Fibroblast of lung (primary cell): Measurements from ENCODE around the gene TBL1X. TPM values are rescaled to one million over a fixed set of nuclear protein-coding genes. Genes with fewer than 3 reads are reported as not detected.

Source experiments
- DNase-seq, 2 donors: peaks; one replicate each; pipeline versions ENCODE4 v3.0.0 to v3.0.0-alpha.2; 2010; ENCODE audit warnings: low read depth in 2 of 2
- H2AFZ ChIP-seq: 2 replicates; pipeline ENCODE4 v1.5.1; 2012; ENCODE audit warnings: low read length, control low read depth, inconsistent platforms
- H3K27ac ChIP-seq: 2 replicates; pipeline ENCODE4 v1.5.1; 2011; ENCODE audit warnings: low read length, control low read depth; ENCODE audit not compliant: insufficient read depth
- H3K27me3 ChIP-seq: 2 replicates; pipeline ENCODE4 v1.5.1; 2011; ENCODE audit warnings: mild to moderate bottlenecking, low read length; ENCODE audit not compliant: control insufficient read depth, insufficient read depth
- H3K36me3 ChIP-seq: 2 replicates; pipeline ENCODE4 v1.5.1; 2011; ENCODE audit warnings: low read length; ENCODE audit not compliant: control insufficient read depth, insufficient read depth
- H3K4me1 ChIP-seq: 2 replicates; pipeline ENCODE4 v1.5.1; 2011; ENCODE audit warnings: low read length; ENCODE audit not compliant: control insufficient read depth, insufficient read depth; ENCODE audit errors: extremely low read depth
- H3K4me2 ChIP-seq: 2 replicates; pipeline ENCODE4 v1.5.1; 2011; ENCODE audit warnings: low read length, control low read depth; ENCODE audit not compliant: insufficient read depth; ENCODE audit errors: extremely low read depth
- H3K4me3 ChIP-seq, 4 experiments: fragments of 200-600 bp in 1 of 4; sonication (generic) in 1 of 4; replicated peaks in 1 of 4; 2 replicates each; pipeline ENCODE4 v1.5.1; 2011 to 2016; ENCODE audit warnings: low read length in 4 of 4, low read depth in 3 of 4, mild to moderate bottlenecking in 3 of 4, control low read depth in 2 of 4, inconsistent platforms in 1 of 4, mixed read lengths in 1 of 4; ENCODE audit not compliant: insufficient read depth in 1 of 4; ENCODE audit errors: control extremely low read depth in 1 of 4
- H3K79me2 ChIP-seq: 2 replicates; pipeline ENCODE4 v1.5.1; 2012; ENCODE audit warnings: mild to moderate bottlenecking, low read length, inconsistent platforms; ENCODE audit not compliant: control insufficient read depth, insufficient read depth
- H3K9ac ChIP-seq: 2 replicates; pipeline ENCODE4 v1.5.1; 2011; ENCODE audit warnings: mild to moderate bottlenecking, low read length, control low read depth; ENCODE audit not compliant: insufficient read depth
- H3K9me3 ChIP-seq: 2 replicates; pipeline ENCODE4 v1.5.1; 2012; ENCODE audit warnings: low read depth, low read length; ENCODE audit not compliant: control insufficient read depth, insufficient read depth
- H4K20me1 ChIP-seq: 2 replicates; pipeline ENCODE4 v1.5.1; 2011; ENCODE audit warnings: low read length; ENCODE audit not compliant: control insufficient read depth, insufficient read depth; ENCODE audit errors: extremely low read depth
- CTCF ChIP-seq, 2 donors: IDR thresholded peaks in 1 of 2; conservative IDR thresholded peaks in 1 of 2; 1 replicate in 1 of 2; 2 replicates in 1 of 2; pipeline ENCODE4 v1.5.1; 2011 to 2012; ENCODE audit warnings: low read length in 2 of 2, control low read depth in 1 of 2, inconsistent platforms in 1 of 2, low read depth in 1 of 2, mild to moderate bottlenecking in 1 of 2
- EZH2 ChIP-seq: IDR thresholded peaks from 2 replicates; pipeline ENCODE4 v1.5.1; 2012; ENCODE audit warnings: low read length, control low read depth, mild to moderate bottlenecking; ENCODE audit errors: missing control alignments
- polyA plus RNA-seq, 2 donors: library from polyadenylated mRNA; depleted of rRNA in 1 of 2; stranded (reverse) in 1 of 2; unstranded in 1 of 2; fragments of >200 nt; gene quantifications; 2 replicates each; pipeline ENCODE4 v1.2.1, GENCODE V29; 2011 to 2012; ENCODE audit warnings: missing spikeins in 1 of 2
- total RNA-seq: library from RNA; depleted of rRNA; stranded (reverse); fragments of >200 nt; gene quantifications from 2 replicates; pipeline ENCODE4 v1.2.1, GENCODE V29; 2014

TBL1X gene
- total and polyA plus RNA-seq, 2 donors (not counting 1 experiment from before 2014, with no cell fraction given) = 25.8 to 29.4 TPM

DNA sequence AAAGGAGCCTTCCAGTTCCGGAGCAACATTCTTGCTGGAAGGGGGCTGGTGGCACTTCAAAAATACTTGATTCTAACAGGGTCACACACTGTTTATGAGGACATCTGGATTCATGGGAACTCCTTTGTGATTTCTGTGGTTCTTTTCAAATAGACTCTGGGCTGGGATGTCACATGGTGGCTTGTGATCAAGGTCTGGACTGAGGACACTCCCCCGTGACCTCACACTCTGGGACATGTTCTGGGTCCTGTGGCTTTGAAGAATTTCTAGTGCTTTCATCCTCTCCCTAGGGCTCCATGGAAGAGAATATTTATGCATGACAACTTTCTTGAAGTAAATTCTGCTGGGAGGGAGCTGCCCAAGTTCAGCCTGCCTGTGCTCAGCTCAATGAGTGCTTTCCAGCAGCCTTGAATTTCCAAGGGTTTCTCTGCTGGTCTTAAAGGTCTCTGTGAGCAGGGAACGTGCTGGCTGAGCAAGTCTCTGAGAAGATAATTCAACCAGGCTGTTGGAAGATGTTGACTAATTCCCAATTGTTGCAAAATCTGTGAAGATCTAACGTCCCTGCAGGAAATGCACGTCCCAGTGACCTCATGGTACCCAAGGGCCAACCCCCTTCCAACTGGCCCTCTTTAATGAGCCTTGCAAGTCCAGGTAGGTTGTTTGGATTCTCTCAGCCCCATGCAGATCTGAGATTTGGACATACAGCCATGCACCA lies 264.5 kb downstream of the TBL1X start:
- Histone ChIP-seq H3K27ac (no peak overlapping the region), H3K79me2 (no peaks in the 10 kb centered on the region), H2AFZ (no peak overlapping the region), H3K36me3 (no peaks in the 10 kb centered on the region), H3K27me3 (no peaks in the 10 kb centered on the region), H4K20me1 (no peaks in the 10 kb centered on the region), H3K4me2 (no peak overlapping the region), H3K4me3 (no peak overlapping the region), H3K9ac (no peak overlapping the region), H3K9me3 (no peaks in the 10 kb centered on the region), H3K4me1 (no peaks in the 10 kb centered on the region)
- DNase-seq = no peak
- TF ChIP-seq CTCF (conservative IDR thresholded peaks at IDR 0.05 in 1 of 2, IDR thresholded peaks at IDR 0.05 in 1 of 2; ENCODE audit: low read depth in 1 of 2, low read length in 2 of 2) (no peak), EZH2 (no peak)

GRCh38 chrX:9730078-9730477 lies 265.2 kb downstream of the TBL1X start:
- Histone ChIP-seq H3K4me2 (no peak overlapping the region), H3K9ac (no peak overlapping the region), H3K27ac (no peak overlapping the region), H4K20me1 (no peaks in the 10 kb centered on the region), H3K36me3 (no peaks in the 10 kb centered on the region), H3K4me3 (no peak overlapping the region), H3K79me2 (no peaks in the 10 kb centered on the region), H2AFZ (no peak overlapping the region), H3K27me3 (no peaks in the 10 kb centered on the region), H3K4me1 (no peaks in the 10 kb centered on the region), H3K9me3 (no peaks in the 10 kb centered on the region)
- TF ChIP-seq EZH2 (no peak), CTCF (conservative IDR thresholded peaks at IDR 0.05 in 1 of 2, IDR thresholded peaks at IDR 0.05 in 1 of 2; ENCODE audit: low read depth in 1 of 2, low read length in 2 of 2) (no peak)
- DNase-seq = no peak

DNA sequence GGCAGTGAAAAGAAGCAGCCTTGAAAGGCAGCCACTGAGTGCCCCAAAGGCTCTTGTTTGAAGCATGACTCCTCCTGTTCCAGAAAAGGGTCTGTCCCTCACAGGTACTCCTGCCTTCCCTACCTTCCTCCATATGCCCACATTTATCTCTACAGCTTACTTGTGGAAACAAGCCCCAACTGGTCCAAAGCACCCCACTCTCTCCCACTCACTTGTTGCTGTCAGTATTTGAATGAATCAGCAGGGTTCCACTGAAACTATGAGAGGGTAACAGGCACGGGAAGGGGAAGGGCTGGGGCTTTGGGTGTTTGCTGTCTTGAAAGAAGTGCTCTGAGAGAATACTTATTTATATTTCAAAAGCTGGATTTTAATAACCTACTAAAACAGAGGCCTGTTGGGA lies 265.9 kb downstream of the TBL1X start:
- Histone ChIP-seq H3K27ac (no peak overlapping the region), H3K9me3 (no peaks in the 10 kb centered on the region), H2AFZ (no peak overlapping the region), H3K79me2 (no peaks in the 10 kb centered on the region), H3K4me2 (no peak overlapping the region), H3K36me3 (no peaks in the 10 kb centered on the region), H3K4me1 (no peaks in the 10 kb centered on the region), H3K27me3 (no peaks in the 10 kb centered on the region), H3K9ac (no peak overlapping the region), H4K20me1 (no peaks in the 10 kb centered on the region), H3K4me3 (no peak overlapping the region)
- no peak for DNase-seq
- TF ChIP-seq CTCF (conservative IDR thresholded peaks at IDR 0.05 in 1 of 2, IDR thresholded peaks at IDR 0.05 in 1 of 2; ENCODE audit: low read depth in 1 of 2, low read length in 2 of 2) (no peak), EZH2 (no peak)
